KBM-7 (cell line): ENCODE results near the gene RCAN1.
"Not testable (repeated sequence)": the region's sequence is repeated elsewhere in the genome, so short reads cannot be mapped to it uniquely, and the experiment has no call there.

ENCODE experiments used
- DNase-seq: peaks from one replicate; pipeline ENCODE4 v3.0.0-alpha.2; 2015
- in situ Hi-C: fragments of 300-500 bp; cut with MboI; formaldehyde crosslinking; loops from 2 replicates; pipeline ENCODE4 v1.14.3; 2020; ENCODE audit warnings: low sequenced_read_pairs, low pct_unique_long_range_greater_than_20kb, mixed read lengths

RCAN1 gene

GRCh38 chr21:34625030-34625593, 10.2 kb upstream of the RCAN1 start:
- DNase-seq, result no peak
- in situ Hi-C loops, result no loop called here

- no peak for DNase-seq
- in situ Hi-C loops, result loop anchor here (25.0 kb wide), 1 partner anchor 711 kb away; the partner anchor contains the start of gene ATP5PO
These were observed 8.6 kb upstream of the RCAN1 start for GRCh38 chr21:34623516-34623915.

DNA sequence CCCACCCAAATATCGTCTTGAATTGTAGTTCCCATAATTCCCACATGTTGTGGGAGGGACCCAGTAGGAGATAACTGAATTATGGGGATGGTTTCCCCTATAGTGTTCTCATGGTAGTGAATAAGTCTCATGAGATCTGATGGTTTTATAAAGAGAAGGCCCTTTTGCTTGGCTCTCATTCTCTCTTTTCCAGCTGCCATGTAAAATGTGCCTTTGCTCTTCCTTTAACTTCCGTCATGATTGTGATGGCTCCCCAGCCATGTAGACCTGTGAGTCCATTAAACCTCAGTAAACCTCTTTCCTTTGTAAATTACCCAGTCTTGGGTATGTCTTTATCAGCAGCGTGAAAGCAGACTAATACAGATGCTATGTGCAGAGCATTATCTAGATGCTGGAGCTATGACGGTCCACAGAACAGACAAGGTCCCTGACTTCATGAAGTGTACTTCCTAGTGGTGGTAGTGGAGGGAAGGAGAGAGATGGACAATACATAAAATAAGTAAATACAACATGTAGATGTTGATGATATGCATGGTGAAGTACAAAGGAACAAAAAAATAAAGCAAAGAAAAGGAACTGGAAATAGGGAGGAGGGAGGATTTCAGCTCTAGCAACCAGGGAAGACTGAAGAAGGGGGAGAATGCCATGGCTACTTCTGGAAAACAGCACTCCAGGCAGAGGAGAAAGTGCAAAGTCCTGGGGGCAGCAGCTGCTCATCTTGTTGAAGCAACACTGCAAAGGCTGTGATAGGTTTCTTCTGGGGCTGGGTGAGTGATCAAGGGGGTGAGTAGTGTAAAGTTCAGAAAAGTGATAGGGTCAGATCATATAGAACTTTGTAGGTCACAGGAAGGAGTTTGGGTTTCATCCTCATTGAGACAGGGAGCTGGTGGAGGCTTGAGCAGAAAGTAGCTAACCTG, 6.8 kb upstream of the RCAN1 start:
- DNase-seq, result no peak
- in situ Hi-C loops, result loop anchor here (25.0 kb wide), 1 partner anchor 709 kb away; the partner anchor contains the start of gene ATP5PO

- no peak for DNase-seq
- in situ Hi-C loops, result loop anchor here (25.0 kb wide), 1 partner anchor 708 kb away; the partner anchor contains the start of gene ATP5PO
These were observed 5.1 kb upstream of the RCAN1 start for GRCh38 chr21:34619841-34620665.

GRCh38 chr21:34618941-34619340, 4.0 kb upstream of the RCAN1 start:
- no peak for DNase-seq
- in situ Hi-C loops, result loop anchor here (25.0 kb wide), 1 partner anchor 707 kb away; the partner anchor contains the start of gene ATP5PO

GRCh38 chr21:34617753-34618339, 2.9 kb upstream of the RCAN1 start:
- in situ Hi-C loops, result loop anchor here (25.0 kb wide), 1 partner anchor 706 kb away; the partner anchor contains the start of gene ATP5PO
- no peak for DNase-seq

DNA sequence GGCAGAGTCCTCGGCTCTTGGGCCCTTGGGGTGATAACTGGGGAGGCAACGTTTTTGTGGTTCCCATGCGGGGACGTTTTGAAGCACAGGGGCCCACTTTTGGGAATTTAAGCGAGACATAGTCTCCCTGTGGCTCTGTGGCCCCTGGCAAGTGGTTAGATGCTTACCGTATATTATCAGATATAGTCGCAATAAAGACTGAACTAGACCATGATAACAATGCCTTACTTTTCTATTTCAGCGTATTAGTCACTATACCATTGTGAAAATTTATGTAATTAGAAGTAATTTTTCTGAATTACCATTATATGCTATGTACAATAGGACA, 538 bp upstream of the RCAN1 start:
- no peak for DNase-seq
- in situ Hi-C loops, result loop anchor here (25.0 kb wide), 1 partner anchor 703 kb away; the partner anchor contains the start of gene ATP5PO

DNA sequence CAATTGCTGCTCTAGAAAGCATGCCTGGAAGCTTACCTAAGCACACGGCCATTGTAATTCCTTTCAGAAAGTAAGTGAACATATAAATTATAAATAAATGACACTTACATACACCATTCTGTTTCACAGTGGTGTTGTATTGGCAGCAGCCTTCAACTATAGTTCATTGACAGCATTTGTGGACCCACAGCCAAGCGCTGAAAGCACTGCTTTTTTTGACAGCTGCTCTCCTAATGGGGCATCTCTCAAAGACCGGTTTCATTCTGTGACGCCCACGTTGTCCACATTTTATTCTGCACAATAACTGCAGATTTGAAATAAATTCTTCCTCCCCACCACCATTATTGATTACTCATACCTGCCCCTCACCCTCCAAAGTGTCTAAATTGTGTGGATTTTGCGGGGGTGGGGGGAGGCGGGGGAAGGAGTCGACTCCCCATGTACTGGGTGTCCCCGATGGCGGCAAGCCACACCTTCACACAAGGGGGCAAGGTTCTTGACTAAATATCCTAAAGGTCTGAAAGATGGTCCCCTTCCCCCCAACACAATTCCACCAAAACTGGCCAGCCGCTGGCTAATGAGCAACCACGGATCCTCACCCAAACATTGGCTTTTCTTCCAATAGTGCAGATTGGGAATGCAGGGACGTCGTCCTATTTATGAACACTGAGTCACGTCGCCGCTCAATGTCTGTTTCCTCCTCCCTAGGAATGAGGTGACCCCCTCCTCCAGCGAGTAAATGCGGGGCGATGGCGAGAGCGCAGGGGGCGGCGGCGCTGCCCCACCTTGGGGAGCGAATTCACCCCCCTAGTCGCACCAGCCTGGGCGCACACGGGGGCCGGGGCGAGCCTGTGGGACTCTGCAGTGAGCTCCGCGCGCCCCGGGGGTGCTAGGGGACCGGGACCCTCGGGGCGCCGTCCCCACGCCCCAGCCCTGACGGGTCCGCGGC, 960 bp downstream of the RCAN1 start:
- in situ Hi-C loops, result loop anchor here (25.0 kb wide), 1 partner anchor 702 kb away; the partner anchor contains the start of gene ATP5PO
- no peak for DNase-seq

- in situ Hi-C loops, result loop anchor here (25.0 kb wide), 1 partner anchor 700 kb away; the partner anchor contains the start of gene ATP5PO
- DNase-seq, result peak; percentile 16
These were observed 2.4 kb downstream of the RCAN1 start for GRCh38 chr21:34612557-34612956.

DNA sequence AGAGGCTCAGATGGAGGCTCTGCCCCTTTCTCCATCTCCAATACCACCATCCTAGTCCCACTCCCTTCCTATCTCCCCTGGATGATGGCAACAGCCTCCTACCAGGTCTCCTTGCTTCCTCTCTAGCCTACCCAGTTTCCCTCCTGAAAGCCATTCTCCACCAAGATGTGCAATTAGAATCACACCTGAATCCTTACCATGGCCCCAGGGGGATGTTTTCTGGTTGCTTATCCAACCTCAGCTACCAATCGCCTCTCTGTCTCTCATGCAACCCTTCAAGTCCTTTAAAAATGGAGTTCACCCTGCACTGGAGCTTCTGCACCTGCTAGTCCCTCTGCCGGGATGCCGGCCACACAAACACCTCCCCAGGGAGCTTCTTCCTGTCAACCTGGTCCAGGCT, 2.9 kb downstream of the RCAN1 start:
- DNase-seq, result no peak
- in situ Hi-C loops, result loop anchor here (25.0 kb wide), 1 partner anchor 700 kb away; the partner anchor contains the start of gene ATP5PO

GRCh38 chr21:34611528-34611927, 3.4 kb downstream of the RCAN1 start:
- DNase-seq, result no peak
- in situ Hi-C loops, result loop anchor here (25.0 kb wide), 1 partner anchor 699 kb away; the partner anchor contains the start of gene ATP5PO

DNA sequence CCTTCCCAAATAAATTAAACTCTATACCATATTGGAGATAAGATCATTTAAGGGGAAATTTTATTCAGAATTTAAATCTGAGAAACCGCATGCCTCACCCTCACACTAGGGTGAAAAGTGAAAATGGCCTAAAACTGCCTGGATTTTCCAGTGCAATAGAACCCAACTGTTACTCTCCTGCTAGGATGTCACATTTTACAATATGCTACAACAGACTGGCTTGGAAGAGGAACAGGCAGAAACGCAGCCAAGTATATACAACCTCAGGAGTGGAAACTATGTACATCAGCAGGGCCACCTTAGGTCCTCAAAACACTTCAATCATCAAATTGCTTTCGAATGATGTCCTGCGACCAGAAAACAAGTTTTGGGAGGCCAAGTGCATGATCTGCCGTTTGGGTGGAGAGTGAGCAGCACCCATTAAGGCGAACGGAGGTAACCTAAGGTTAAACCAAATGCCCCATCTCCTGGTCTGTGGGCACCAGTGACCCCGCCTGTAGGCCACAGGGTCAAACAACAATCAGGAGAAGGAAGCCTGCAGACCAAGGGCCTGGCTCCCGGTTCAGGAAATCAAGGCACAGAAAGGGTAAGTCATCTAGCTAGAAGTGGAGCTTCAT, 4.9 kb downstream of the RCAN1 start:
- in situ Hi-C loops, result loop anchor here (25.0 kb wide), 1 partner anchor 698 kb away; the partner anchor contains the start of gene ATP5PO
- no peak for DNase-seq

DNA sequence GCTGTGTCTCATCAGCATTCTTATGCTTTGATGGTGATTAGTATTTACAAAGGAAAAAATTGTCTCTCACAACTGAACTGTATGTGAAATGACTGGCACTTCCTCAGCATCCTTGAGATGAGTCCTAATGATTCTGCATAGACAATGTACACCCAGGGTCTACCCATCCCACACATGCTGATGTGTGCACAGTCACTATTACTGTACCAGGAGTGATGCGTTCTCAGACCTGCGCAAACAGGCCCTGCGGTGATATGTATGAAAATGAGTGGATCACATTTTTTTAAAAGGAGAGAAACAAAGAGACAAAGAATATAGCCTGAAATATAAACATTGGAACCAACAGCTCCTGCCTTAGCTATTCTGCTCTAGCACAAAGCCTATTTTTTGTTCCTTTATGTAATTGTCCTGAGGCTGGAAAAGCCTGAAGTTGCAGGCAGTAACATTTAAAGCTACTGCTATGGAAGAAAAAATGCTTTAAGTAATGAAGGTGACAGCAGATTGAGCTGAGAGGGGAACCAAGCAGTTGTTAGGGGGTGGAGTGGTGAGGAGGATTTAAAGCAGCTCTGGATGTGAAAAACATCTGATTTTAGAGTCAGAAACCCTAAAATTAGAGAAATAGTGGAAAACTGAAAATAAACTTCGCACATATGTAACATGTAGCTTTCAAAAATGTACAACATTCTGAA, 5.5 kb downstream of the RCAN1 start:
- no peak for DNase-seq
- in situ Hi-C loops, result loop anchor here (25.0 kb wide), 1 partner anchor 697 kb away; the partner anchor contains the start of gene ATP5PO

- in situ Hi-C loops, result loop anchor here (25.0 kb wide), 1 partner anchor 695 kb away; the partner anchor contains the start of gene ATP5PO
- DNase-seq, result not testable (repeated sequence)
These were observed 7.5 kb downstream of the RCAN1 start for GRCh38 chr21:34607376-34607775.

DNA sequence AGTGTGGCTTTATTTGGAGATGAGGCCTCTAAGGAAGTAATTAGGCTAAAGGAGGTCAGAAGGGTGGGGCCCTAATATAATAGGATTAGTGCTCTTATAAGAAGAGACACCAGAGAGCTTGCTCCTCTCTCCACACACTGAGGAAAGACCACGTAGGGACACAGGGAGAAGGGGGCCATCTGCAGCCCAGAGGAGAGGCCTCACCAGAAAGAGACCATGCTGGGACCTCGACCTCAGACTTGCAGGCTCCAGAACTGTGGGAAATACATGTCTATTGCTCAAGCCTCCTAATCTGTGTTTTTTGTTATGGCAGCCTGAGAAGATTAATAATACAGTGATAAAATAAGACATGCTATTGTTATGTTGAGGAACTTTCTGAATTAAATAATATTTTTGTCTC, 8.3 kb downstream of the RCAN1 start:
- in situ Hi-C loops, result loop anchor here (25.0 kb wide), 1 partner anchor 694 kb away; the partner anchor contains the start of gene ATP5PO

DNA sequence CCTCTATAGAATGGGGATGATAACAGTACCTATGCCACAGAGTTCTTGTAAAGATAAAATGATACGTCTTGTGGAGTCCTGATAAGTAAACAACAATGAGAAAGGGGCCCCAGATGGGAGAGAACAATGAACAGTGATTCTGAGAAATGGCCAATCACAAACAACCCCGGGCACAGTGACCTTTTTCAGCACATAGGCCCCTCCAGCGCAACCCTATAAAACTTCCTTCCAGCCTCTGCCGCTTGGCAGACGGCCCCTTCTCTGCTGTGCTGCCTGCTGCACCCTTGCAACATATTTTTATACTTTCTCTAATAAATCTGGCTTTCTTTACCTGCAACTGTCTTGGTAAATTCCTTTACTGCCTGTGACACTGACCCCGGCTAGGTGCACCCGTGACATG, 8.9 kb downstream of the RCAN1 start:
- no peak for DNase-seq
- in situ Hi-C loops, result loop anchor here (25.0 kb wide), 1 partner anchor 694 kb away; the partner anchor contains the start of gene ATP5PO

More for the DNA sequence above, 8.3 kb downstream of the RCAN1 start:
- DNase-seq, result no peak
